B cell (primary cell): ENCODE results near the gene SKA3. TPM values are rescaled to one million over a fixed set of nuclear protein-coding genes. Genes with fewer than 3 reads are reported as not detected.

Source experiments
- ATAC-seq: fragments of 200-7000 bp; cut with Tn5 transposase; one replicate; pipeline ENCODE4 v1.10.0; 2021; ENCODE audit warnings: low read depth, mild to moderate bottlenecking, moderate number of reproducible peaks, moderate library complexity
- CTCF ChIA-PET: fragments of 350-600 bp; sonication (Branson Sonifier 250); formaldehyde crosslinking; loops from one replicate; lab custom pipeline; 2021; ENCODE audit warnings: antibody characterized with exemption, inconsistent platforms; lab: Charles Lee
- POLR2A ChIA-PET: fragments of 350-600 bp; sonication (Branson Sonifier 250); formaldehyde crosslinking; loops from one replicate; lab custom pipeline; 2021; ENCODE audit warnings: antibody characterized with exemption; lab: Charles Lee
- DNase-seq: peaks from one replicate; pipeline ENCODE4 v3.0.0; 2013
- H2AFZ ChIP-seq: 2 replicates; pipeline ENCODE4 v1.6.1; 2012; ENCODE audit warnings: mild to moderate bottlenecking, low read depth, low read length; ENCODE audit not compliant: insufficient read depth, poor library complexity, severe bottlenecking
- H3K27ac ChIP-seq, 2 donors: 1 replicate in 1 of 2; 2 replicates in 1 of 2; pipeline ENCODE4 v1.5.1; 2012 to 2013; ENCODE audit warnings: low read length in 2 of 2, mild to moderate bottlenecking in 2 of 2, moderate library complexity in 1 of 2
- H3K27me3 ChIP-seq, 4 experiments: fragments of 200-600 bp in 1 of 4; sonication (generic) in 1 of 4; replicated peaks in 1 of 4; 1 replicate in 2 of 4; 2 replicates in 2 of 4; pipeline versions ENCODE4 v1.6.1 to v1.7.0; 2013 to 2016; ENCODE audit warnings: low read length in 3 of 4, mild to moderate bottlenecking in 2 of 4, mixed read lengths in 1 of 4, moderate library complexity in 1 of 4; ENCODE audit not compliant: insufficient read depth in 4 of 4, control insufficient read depth in 3 of 4; ENCODE audit errors: control extremely low read depth in 1 of 4
- H3K36me3 ChIP-seq, 2 experiments: replicated peaks in 1 of 2; 1 replicate in 1 of 2; 2 replicates in 1 of 2; pipeline versions ENCODE4 v1.6.1 to v1.7.1; 2013; ENCODE audit warnings: low read length in 1 of 2; ENCODE audit not compliant: insufficient read depth in 2 of 2, control insufficient read depth in 1 of 2; ENCODE audit errors: control extremely low read depth in 1 of 2, extremely low read depth in 1 of 2
- H3K4me1 ChIP-seq, 2 donors: fragments of 200-600 bp in 1 of 2; sonication (generic) in 1 of 2; 1 replicate in 1 of 2; 2 replicates in 1 of 2; pipeline versions ENCODE4 v1.5.1 to v1.6.1; 2013 to 2017; ENCODE audit warnings: low read length in 2 of 2; ENCODE audit not compliant: control insufficient read depth in 2 of 2, insufficient read depth in 2 of 2
- H3K4me2 ChIP-seq: replicated peaks from 2 replicates; pipeline ENCODE3; 2012; ENCODE audit warnings: mild to moderate bottlenecking, low read depth, low read length; ENCODE audit not compliant: poor library complexity, severe bottlenecking
- H3K4me3 ChIP-seq, 5 experiments: fragments of 200-600 bp in 1 of 5; sonication (generic) in 1 of 5; 1 replicate in 3 of 5; 2 replicates in 2 of 5; pipeline versions ENCODE4 v1.5.1 to v1.7.0; 2011 to 2016; ENCODE audit warnings: low read length in 4 of 5, mild to moderate bottlenecking in 4 of 5, low read depth in 2 of 5, control low read depth in 1 of 5, moderate library complexity in 1 of 5; ENCODE audit not compliant: insufficient read depth in 1 of 5; ENCODE audit errors: control extremely low read depth in 1 of 5, extremely low read depth in 1 of 5
- H3K79me2 ChIP-seq: fragments of 200-600 bp; sonication (generic); one replicate; pipeline ENCODE4 v1.6.0; 2016; ENCODE audit warnings: low read length; ENCODE audit not compliant: control insufficient read depth, insufficient read depth
- H3K9ac ChIP-seq: fragments of 200-600 bp; sonication (generic); 2 replicates; pipeline ENCODE4 v1.6.1; 2017; ENCODE audit warnings: mild to moderate bottlenecking, low read length, moderate library complexity
- H3K9me3 ChIP-seq, 3 donors: one replicate each; pipeline versions ENCODE4 v1.6.1 to v1.7.1; 2013; ENCODE audit warnings: low read length in 2 of 3; ENCODE audit not compliant: control insufficient read depth in 2 of 3, insufficient read depth in 1 of 3; ENCODE audit errors: control extremely low read depth in 1 of 3
- H4K20me1 ChIP-seq: 2 replicates; pipeline ENCODE4 v1.6.0; 2012; ENCODE audit warnings: mild to moderate bottlenecking, low read length; ENCODE audit not compliant: insufficient read depth, control insufficient read depth, poor library complexity, severe bottlenecking
- H3K27ac Mint-ChIP-seq: one replicate; pipeline ENCODE4 v1.8.0; 2021; ENCODE audit warnings: mixed read lengths
- H3K27me3 Mint-ChIP-seq: one replicate; pipeline ENCODE4 v1.8.0; 2021; ENCODE audit warnings: mixed read lengths
- H3K4me1 Mint-ChIP-seq: one replicate; pipeline ENCODE4 v1.8.0; 2021; ENCODE audit warnings: mixed read lengths
- H3K4me3 Mint-ChIP-seq: one replicate; pipeline ENCODE4 v1.8.0; 2021; ENCODE audit warnings: mixed read lengths
- H3K9me3 Mint-ChIP-seq: one replicate; pipeline ENCODE4 v1.8.0; 2022; ENCODE audit warnings: mixed read lengths; ENCODE audit not compliant: insufficient read depth
- CTCF ChIP-seq: fragments of 200-600 bp; IDR thresholded peaks from one replicate; pipeline ENCODE4 v1.8.0; 2022; ENCODE audit warnings: antibody characterized with exemption, mild to moderate bottlenecking
- EZH2 ChIP-seq: IDR thresholded peaks from 2 replicates; pipeline ENCODE4 v1.6.1; 2012; ENCODE audit warnings: borderline replicate concordance, low read depth, mild to moderate bottlenecking, moderate library complexity, low read length; ENCODE audit not compliant: insufficient read depth, poor library complexity, severe bottlenecking
- WGBS: methylation state at CpG from one replicate; pipeline ENCODE4 v1.1.5; 2013; ENCODE audit warnings: missing lambda C conversion rate; ENCODE audit not compliant: insufficient coverage; 5-methylcytosine and 5-hydroxymethylcytosine counted together
- intact Hi-C: fragments of 100-400 bp; cut with micrococcal nuclease; formaldehyde crosslinking; loops from one replicate; pipeline ENCODE4 v1.10.0; 2022
- polyA plus RNA-seq: library from polyadenylated mRNA; depleted of rRNA; stranded (reverse); fragments of >200 nt; gene quantifications from 2 replicates; pipeline ENCODE4 v1.2.3, GENCODE V29; 2012
- total RNA-seq, 2 donors: library from RNA; stranded (reverse); fragments of 120-200 nt in 1 of 2; gene quantifications; 1 replicate in 1 of 2; 2 replicates in 1 of 2; pipeline versions ENCODE4 v1.2.3 to v1.2.4, GENCODE V29; 2013 to 2022

Gene SKA3
- total and polyA plus RNA-seq, 2 donors (not counting 1 experiment from before 2014, with no cell fraction given): 0.07 to 0.20 TPM

- DNase-seq (no peak), ATAC-seq (no peak)
- Histone ChIP-seq H3K4me1 (no peaks in the 10 kb centered on the region), H2AFZ (no peak overlapping the region), H3K79me2 (no peaks in the 10 kb centered on the region), H4K20me1 (no peaks in the 10 kb centered on the region), H3K27me3 (peaks cover 0 to 4% (median 0%) of the 10 kb centered on the region in 4 experiments), H3K4me2 (no peak overlapping the region), H3K27ac (no peak overlapping the region), H3K4me3 (no peak overlapping the region), H3K36me3 (no peaks in the 10 kb centered on the region), H3K9me3 (peaks cover 0 to 8% (median 0%) of the 10 kb centered on the region in 3 donors), H3K9ac (no peak overlapping the region)
- Mint-ChIP-seq H3K27me3 (peaks cover 28% of the 10 kb centered on the region), H3K4me1 (no peaks in the 10 kb centered on the region), H3K9me3 (peaks cover 2% of the 10 kb centered on the region), H3K4me3 (no peak overlapping the region), H3K27ac (no peak overlapping the region)
- ChIA-PET CTCF (no interaction called here), POLR2A (no interaction called here)
- intact Hi-C loops: no loop called here
- 80% methylated on average over 7 of the region's 7 CpGs for WGBS
- no peak for TF ChIP-seq CTCF
- TF ChIP-seq EZH2: no peak
These were observed 35.9 kb upstream of the SKA3 start for GRCh38 chr13:21212138-21212775.

GRCh38 chr13:21208652-21209154, 32.4 kb upstream of the SKA3 start:
- H3K4me3 ChIP-seq: no peak overlapping the region
- Mint-ChIP-seq H3K9me3 (no peaks in the 10 kb centered on the region), H3K4me3 (no peak overlapping the region), H3K27ac (no peak overlapping the region), H3K4me1 (no peaks in the 10 kb centered on the region), H3K27me3 (peaks cover 25% of the 10 kb centered on the region)
- H3K79me2 ChIP-seq: no peaks in the 10 kb centered on the region
- TF ChIP-seq EZH2 (no peak), CTCF (no peak)
- DNase-seq (no peak), ATAC-seq (no peak)
- H3K4me1 ChIP-seq: no peaks in the 10 kb centered on the region
- 100% methylated on average over 1 of the region's 3 CpGs for WGBS
- peaks cover 0 to 4% (median 0%) of the 10 kb centered on the region in 4 experiments for H3K27me3 ChIP-seq
- peaks cover 0 to 8% (median 0%) of the 10 kb centered on the region in 3 donors for H3K9me3 ChIP-seq
- H3K36me3 ChIP-seq: no peaks in the 10 kb centered on the region
- ChIA-PET CTCF (no interaction called here), POLR2A (no interaction called here)
- H4K20me1 ChIP-seq: no peaks in the 10 kb centered on the region
- no peak overlapping the region for H3K9ac ChIP-seq
- intact Hi-C loops: no loop called here
- no peak overlapping the region for H3K27ac ChIP-seq
- no peak overlapping the region for H3K4me2 ChIP-seq
- H2AFZ ChIP-seq: no peak overlapping the region
